Gastrocnemius medialis (tissue), 4 donors: Measurements from ENCODE around the gene BAHCC1. TPM values are rescaled to one million over a fixed set of nuclear protein-coding genes. Genes with fewer than 3 reads are reported as not detected.
A peak's percentile ranks its signal among the peaks of the same experiment; 100 is the strongest.

ENCODE experiments used
- ATAC-seq, 2 donors: fragments of 150-250 bp; one replicate each; pipeline ENCODE4 v1.9.1; 2016
- DNase-seq, 2 donors: peaks; one replicate each; pipeline ENCODE4 v3.0.0-alpha.2; 2019
- H3K27ac ChIP-seq, 4 donors: fragments of 200-600 bp; sonication (generic); 1 replicate in 1 of 4; 2 replicates in 3 of 4; pipeline ENCODE4 v1.5.1; 2016 to 2018; ENCODE audit warnings: mild to moderate bottlenecking in 2 of 4, moderate library complexity in 1 of 4
- H3K27me3 ChIP-seq, 3 donors: fragments of 200-600 bp; sonication (generic) in 2 of 3; 1 replicate in 1 of 3; 2 replicates in 2 of 3; pipeline versions ENCODE4 v1.5.1 to v1.6.0; 2016 to 2019; ENCODE audit warnings: mild to moderate bottlenecking in 1 of 3, moderate library complexity in 1 of 3
- H3K36me3 ChIP-seq, 2 donors: fragments of 200-600 bp; sonication (generic) in 1 of 2; one replicate each; pipeline ENCODE4 v1.5.1; 2017 to 2018
- H3K4me1 ChIP-seq, 2 donors: fragments of 200-600 bp; sonication (generic) in 1 of 2; one replicate each; pipeline ENCODE4 v1.5.1; 2016 to 2017; ENCODE audit warnings: mild to moderate bottlenecking in 2 of 2
- H3K4me3 ChIP-seq, 4 donors: fragments of 200-600 bp; sonication (generic) in 3 of 4; 1 replicate in 1 of 4; 2 replicates in 3 of 4; pipeline ENCODE4 v1.5.1; 2016 to 2019; ENCODE audit warnings: mild to moderate bottlenecking in 2 of 4
- H3K9me3 ChIP-seq, 3 donors: fragments of 200-600 bp; sonication (generic) in 2 of 3; 1 replicate in 1 of 3; 2 replicates in 2 of 3; pipeline ENCODE4 v1.5.1; 2016 to 2019
- CTCF ChIP-seq, 5 experiments: fragments of 450-650 bp in 3 of 5; fragments of 200-600 bp in 2 of 5; sonication (generic) in 2 of 5; IDR thresholded peaks in 4 of 5; conservative IDR thresholded peaks in 1 of 5; 1 replicate in 4 of 5; 2 replicates in 1 of 5; pipeline ENCODE4 v1.5.1; 2016 to 2019; ENCODE audit warnings: antibody characterized with exemption in 5 of 5, mild to moderate bottlenecking in 3 of 5, moderate library complexity in 3 of 5
- POLR2A ChIP-seq, 2 donors: fragments of 450-650 bp; IDR thresholded peaks; one replicate each; pipeline ENCODE4 v1.6.1; 2017; ENCODE audit warnings: antibody characterized with exemption in 2 of 2, mild to moderate bottlenecking in 2 of 2, moderate library complexity in 2 of 2
- in situ Hi-C, 4 donors: fragments of 200-750 bp; cut with MboI; loops; one replicate each; pipeline versions ENCODE4 v1.15.0 to v1.8.0; 2017; ENCODE audit warnings: low sequenced_read_pairs in 4 of 4
- intact Hi-C: fragments of 100-400 bp; cut with DNase I; formaldehyde crosslinking; loops from one replicate; pipeline ENCODE4 v1.15.1; 2023; ENCODE audit warnings: low total_unique reads
- total RNA-seq, 4 donors: library from RNA; depleted of rRNA; stranded (reverse); fragments of >200 nt; gene quantifications; one replicate each; pipeline versions ENCODE4 v1.1.0 to v1.2.3, GENCODE V29; 2016

BAHCC1 gene
- total RNA-seq, 4 donors from 2014 or later = 2.5 to 8.4 (median 5.8) TPM

GRCh38 chr17:81483085-81483861, 88.0 kb downstream of the BAHCC1 start:
- in situ Hi-C loops (loop anchor here (5.0 to 25.0 kb wide), 4 partner anchors 188 to 228 kb away; partner anchors contain the start of gene SLC38A10 (in 1 of the 4)), intact Hi-C loops (no loop called here)
- no peak for TF ChIP-seq POLR2A (IDR thresholded peaks at IDR 0.05)
- TF ChIP-seq CTCF (IDR thresholded peaks at IDR 0.05 in 4 of 5, conservative IDR thresholded peaks at IDR 0.05 in 1 of 5) = no peak
- Histone ChIP-seq H3K4me3 (peak overlapping the region; percentile 41 to 74 (median 58)), H3K27ac (peak overlapping the region; percentile 23 to 57 (median 54)), H3K9me3 (no peaks in the 10 kb centered on the region), H3K4me1 (peaks cover 26 to 31% of the 10 kb centered on the region in 2 donors), H3K27me3 (no peaks in the 10 kb centered on the region), H3K36me3 (no peaks in the 10 kb centered on the region)
- peak; percentile 38 to 44 for DNase-seq
- ATAC-seq = no peak

- Histone ChIP-seq H3K27ac (peak overlapping the region; percentile 23 to 57 (median 54)), H3K27me3 (no peaks in the 10 kb centered on the region), H3K9me3 (no peaks in the 10 kb centered on the region), H3K4me1 (peaks cover 30 to 36% of the 10 kb centered on the region in 2 donors), H3K36me3 (no peaks in the 10 kb centered on the region), H3K4me3 (peak overlapping the region; percentile 41 to 74 (median 58))
- TF ChIP-seq POLR2A (IDR thresholded peaks at IDR 0.05) (no peak), CTCF (IDR thresholded peaks at IDR 0.05 in 4 of 5, conservative IDR thresholded peaks at IDR 0.05 in 1 of 5) (no peak)
- ATAC-seq = peak; percentile 1
- in situ Hi-C loops (loop anchor here (5.0 to 25.0 kb wide), 4 partner anchors 189 to 229 kb away; partner anchors contain the start of gene SLC38A10 (in 1 of the 4)), intact Hi-C loops (loop anchor here (1.0 to 2.0 kb wide), 3 partner anchors 55 to 231 kb away; no protein-coding TSS in a partner anchor)
- no peak for DNase-seq
Measured at GRCh38 chr17:81483862-81484194, 88.6 kb downstream of the BAHCC1 start.

GRCh38 chr17:81484195-81484979, 89.1 kb downstream of the BAHCC1 start:
- in situ Hi-C loops (loop anchor here (5.0 to 25.0 kb wide), 4 partner anchors 190 to 230 kb away; partner anchors contain the start of gene SLC38A10 (in 1 of the 4)), intact Hi-C loops (loop anchor here (1.0 to 2.0 kb wide), 3 partner anchors 56 to 231 kb away; no protein-coding TSS in a partner anchor)
- TF ChIP-seq POLR2A (IDR thresholded peaks at IDR 0.05) = no peak
- TF ChIP-seq CTCF (IDR thresholded peaks at IDR 0.05 in 4 of 5, conservative IDR thresholded peaks at IDR 0.05 in 1 of 5) = peak; percentile 87 to 100 (median 100)
- DNase-seq = peak; percentile 76 to 84
- H3K27me3 ChIP-seq = no peaks in the 10 kb centered on the region
- peak overlapping the region in 3 of 4 donors; percentile 52 to 57 (median 57) for H3K27ac ChIP-seq
- ATAC-seq = peak; percentile 56 to 60
- H3K9me3 ChIP-seq = no peaks in the 10 kb centered on the region
- H3K4me1 ChIP-seq = peaks cover 30 to 38% of the 10 kb centered on the region in 2 donors
- H3K4me3 ChIP-seq = peak overlapping the region; percentile 41 to 74 (median 58)
- no peaks in the 10 kb centered on the region for H3K36me3 ChIP-seq

- H3K27me3 ChIP-seq = no peaks in the 10 kb centered on the region
- peaks cover 20 to 29% of the 10 kb centered on the region in 2 donors for H3K4me1 ChIP-seq
- DNase-seq (no peak), ATAC-seq (no peak)
- no peaks in the 10 kb centered on the region for H3K36me3 ChIP-seq
- TF ChIP-seq CTCF (IDR thresholded peaks at IDR 0.05 in 4 of 5, conservative IDR thresholded peaks at IDR 0.05 in 1 of 5) = no peak
- no peak for TF ChIP-seq POLR2A (IDR thresholded peaks at IDR 0.05)
- no peak overlapping the region for H3K4me3 ChIP-seq
- H3K27ac ChIP-seq = no peak overlapping the region
- no peaks in the 10 kb centered on the region for H3K9me3 ChIP-seq
- in situ Hi-C loops (loop anchor here in 3 of 4 donors (10.0 to 25.0 kb wide), 3 partner anchors 192 to 232 kb away; partner anchors contain the start of gene SLC38A10 (in 1 of the 3)), intact Hi-C loops (loop anchor here (5.0 kb wide), 1 partner anchor 51 kb away; no protein-coding TSS in a partner anchor)
Measured at GRCh38 chr17:81486199-81486810, 91.0 kb downstream of the BAHCC1 start.
